ENCODE results near the gene GBP1.

Gene GBP1

DNA sequence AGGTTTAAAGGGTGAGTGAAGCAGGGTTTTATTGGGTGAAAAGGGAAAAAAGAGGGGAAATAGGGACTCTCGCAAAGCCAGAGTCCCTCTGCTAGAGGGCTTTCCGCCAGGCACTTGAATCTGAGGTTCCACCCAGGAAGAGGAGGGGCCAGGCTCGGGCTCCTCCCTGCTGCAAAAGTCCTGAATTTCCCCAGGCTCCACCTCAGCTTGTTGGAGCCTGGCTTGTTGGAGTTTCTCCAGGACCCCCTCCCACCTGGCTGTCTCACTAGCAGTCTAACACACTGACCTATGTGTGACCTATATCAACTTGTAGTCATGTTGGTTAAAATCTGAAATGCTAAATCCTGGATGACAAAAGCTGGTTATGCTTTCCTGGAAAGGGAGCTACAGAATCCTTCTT is 35.4 kb upstream of the GBP1 start:
- TF ChIP-seq, protein P1, sequence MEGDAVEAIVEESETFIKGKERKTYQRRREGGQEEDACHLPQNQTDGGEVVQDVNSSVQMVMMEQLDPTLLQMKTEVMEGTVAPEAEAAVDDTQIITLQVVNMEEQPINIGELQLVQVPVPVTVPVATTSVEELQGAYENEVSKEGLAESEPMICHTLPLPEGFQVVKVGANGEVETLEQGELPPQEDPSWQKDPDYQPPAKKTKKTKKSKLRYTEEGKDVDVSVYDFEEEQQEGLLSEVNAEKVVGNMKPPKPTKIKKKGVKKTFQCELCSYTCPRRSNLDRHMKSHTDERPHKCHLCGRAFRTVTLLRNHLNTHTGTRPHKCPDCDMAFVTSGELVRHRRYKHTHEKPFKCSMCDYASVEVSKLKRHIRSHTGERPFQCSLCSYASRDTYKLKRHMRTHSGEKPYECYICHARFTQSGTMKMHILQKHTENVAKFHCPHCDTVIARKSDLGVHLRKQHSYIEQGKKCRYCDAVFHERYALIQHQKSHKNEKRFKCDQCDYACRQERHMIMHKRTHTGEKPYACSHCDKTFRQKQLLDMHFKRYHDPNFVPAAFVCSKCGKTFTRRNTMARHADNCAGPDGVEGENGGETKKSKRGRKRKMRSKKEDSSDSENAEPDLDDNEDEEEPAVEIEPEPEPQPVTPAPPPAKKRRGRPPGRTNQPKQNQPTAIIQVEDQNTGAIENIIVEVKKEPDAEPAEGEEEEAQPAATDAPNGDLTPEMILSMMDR (IDR thresholded peaks at IDR 0.05; ENCODE audit: insufficient read depth, low read depth, low read length, missing control alignments): no peak
- DNase-seq (ENCODE audit: low read depth): no peak
- no peak overlapping the region for H3K4me3 ChIP-seq (ENCODE audit: low read length)

DNA sequence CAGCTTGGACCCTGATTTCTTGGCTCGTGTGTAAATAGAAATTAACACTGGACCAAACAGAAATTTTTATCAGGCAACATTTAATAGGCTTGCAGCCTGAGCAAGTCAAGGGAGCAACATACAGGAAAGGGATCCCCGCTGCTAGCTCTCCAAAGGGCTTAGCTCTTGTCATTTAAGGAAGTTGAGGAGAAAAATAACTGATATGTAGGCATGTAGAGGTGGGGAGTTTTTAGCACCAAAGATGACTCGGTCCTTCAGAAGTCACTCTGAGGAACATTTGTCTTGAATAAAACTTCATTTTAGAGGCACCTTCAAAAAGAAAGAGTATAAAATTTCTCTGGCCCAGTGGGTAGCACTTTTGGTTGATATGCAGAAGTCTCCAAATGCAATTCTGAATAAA is 33.8 kb upstream of the GBP1 start:
- no peak overlapping the region for H3K4me3 ChIP-seq (ENCODE audit: low read length)
- no peak for DNase-seq (ENCODE audit: low read depth)
- TF ChIP-seq, protein P1 (IDR thresholded peaks at IDR 0.05; ENCODE audit: insufficient read depth, low read depth, low read length, missing control alignments): no peak

DNA sequence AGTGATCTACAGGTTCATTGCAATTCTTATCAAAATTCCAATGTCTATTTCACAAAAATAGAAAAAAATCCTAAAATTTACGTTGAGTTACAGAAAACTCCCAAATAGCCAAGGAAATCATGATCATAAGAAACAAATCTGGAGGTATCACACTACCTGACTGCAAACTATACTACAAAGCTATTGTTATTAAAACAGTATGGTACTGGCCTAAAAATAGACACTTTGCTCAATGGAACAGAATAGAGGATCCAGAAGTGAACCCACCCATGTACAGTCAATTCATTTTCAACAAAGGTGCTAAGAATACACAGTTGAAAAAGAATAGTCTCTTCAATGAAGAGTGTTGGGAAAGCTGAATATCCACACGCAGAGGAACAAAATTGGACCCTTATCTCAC is 30.7 kb upstream of the GBP1 start:
- TF ChIP-seq, protein P1 (IDR thresholded peaks at IDR 0.05; ENCODE audit: insufficient read depth, low read depth, low read length, missing control alignments): no peak
- no peak for DNase-seq (ENCODE audit: low read depth)
- H3K4me3 ChIP-seq (ENCODE audit: low read length): no peak overlapping the region

DNA sequence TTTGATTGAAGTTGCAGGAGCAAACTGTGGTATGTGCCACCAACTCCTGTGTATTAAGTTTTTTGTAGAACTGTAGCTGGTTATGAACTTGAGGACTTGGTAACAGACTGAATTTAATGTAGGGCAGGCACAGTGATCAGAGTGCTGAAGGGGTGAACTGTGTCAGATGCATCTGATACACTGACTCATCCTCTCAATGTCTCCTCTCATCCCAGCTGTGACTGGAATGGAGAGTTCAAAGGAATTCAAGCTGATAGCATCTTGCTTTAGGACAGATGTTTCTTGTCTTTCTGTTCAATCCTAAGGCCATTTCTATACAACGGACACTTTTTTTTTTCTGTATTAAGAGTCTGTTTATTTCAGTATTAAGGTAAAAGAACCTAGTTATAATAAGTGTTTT is 25.0 kb upstream of the GBP1 start:
- no peak overlapping the region for H3K4me3 ChIP-seq (ENCODE audit: low read length)
- peak; percentile 3 for DNase-seq (ENCODE audit: low read depth)
- TF ChIP-seq, protein P1 (IDR thresholded peaks at IDR 0.05; ENCODE audit: insufficient read depth, low read depth, low read length, missing control alignments): no peak

DNA sequence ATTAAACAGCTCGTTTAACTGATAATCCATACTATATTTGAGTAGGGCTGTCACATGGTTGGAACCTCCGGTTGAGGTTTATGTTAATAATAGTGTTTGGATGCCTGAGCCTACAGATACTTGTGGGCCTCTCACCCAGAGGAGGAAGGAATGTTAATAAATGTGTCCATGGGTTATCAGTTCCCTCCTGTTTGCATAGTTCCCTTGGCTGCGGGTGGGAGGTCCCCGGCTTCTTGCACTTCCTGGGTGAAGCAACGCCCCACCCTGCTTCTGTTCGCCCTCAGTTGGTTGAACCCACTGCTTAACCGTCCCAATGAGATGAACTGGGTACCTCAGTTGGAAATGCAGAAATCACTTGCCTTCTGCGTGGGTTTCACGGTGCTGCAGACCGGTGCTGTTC is 23.6 kb upstream of the GBP1 start:
- TF ChIP-seq, protein P1 (IDR thresholded peaks at IDR 0.05; ENCODE audit: insufficient read depth, low read depth, low read length, missing control alignments): no peak
- H3K4me3 ChIP-seq (ENCODE audit: low read length): no peak overlapping the region
- DNase-seq (ENCODE audit: low read depth): no peak

DNA sequence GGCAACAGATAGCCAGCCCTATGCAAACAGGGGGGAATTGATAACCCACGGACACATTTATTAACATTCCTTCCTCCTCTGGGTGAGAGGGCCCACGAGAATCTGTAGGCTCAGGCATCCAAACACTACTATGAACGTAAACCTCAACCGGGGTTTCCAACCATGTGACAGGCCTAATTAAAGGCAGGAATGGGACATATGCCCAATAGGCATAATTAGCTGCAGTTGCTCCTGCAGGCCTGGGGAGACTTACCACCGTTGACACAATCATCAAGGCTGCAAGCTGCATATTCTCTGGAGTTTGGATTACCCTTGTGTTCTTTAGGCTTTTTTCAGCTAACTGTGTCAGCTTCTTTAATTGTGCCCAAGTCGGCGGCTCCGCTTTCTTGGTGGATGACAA is 22.2 kb upstream of the GBP1 start:
- DNase-seq (ENCODE audit: low read depth): no peak
- H3K4me3 ChIP-seq (ENCODE audit: low read length): no peak overlapping the region
- TF ChIP-seq, protein P1 (IDR thresholded peaks at IDR 0.05; ENCODE audit: insufficient read depth, low read depth, low read length, missing control alignments): no peak

DNA sequence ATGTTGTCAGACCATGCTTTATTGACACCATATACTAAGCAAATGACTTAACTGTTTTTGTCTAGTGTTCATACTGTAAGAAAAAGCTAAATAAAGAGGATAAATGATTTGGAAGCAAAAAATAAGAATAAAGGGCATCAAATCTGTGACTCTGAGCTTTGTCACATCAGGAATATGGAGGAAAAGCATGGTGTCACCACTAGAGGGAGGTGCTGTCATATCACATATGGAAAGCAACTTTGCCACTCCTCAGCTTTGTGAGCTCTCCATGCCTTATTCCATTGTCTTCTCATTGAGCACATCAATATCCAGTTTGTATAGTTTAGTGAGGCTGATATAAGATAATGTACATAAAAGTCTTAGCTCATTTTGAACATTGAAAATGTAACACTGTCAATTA is 20.8 kb upstream of the GBP1 start:
- TF ChIP-seq, protein P1 (IDR thresholded peaks at IDR 0.05; ENCODE audit: insufficient read depth, low read depth, low read length, missing control alignments): peak; percentile 68
- DNase-seq (ENCODE audit: low read depth): peak; percentile 65
- H3K4me3 ChIP-seq (ENCODE audit: low read length): no peak overlapping the region

Measured in epithelial cell of esophagus (primary cell).